ENCODE data around the gene SEC16B.

SEC16B gene

GRCh38 chr1:177979272-177979671 is 9.4 kb upstream of the SEC16B start:
- Histone ChIP-seq H3K9me2 (replicated peaks; ENCODE audit: control insufficient read depth, low read length) (no peaks in the 10 kb centered on the region; the same call in 1 of the 2 replicates), H3K4me1 (ENCODE audit: control insufficient read depth, low read length) (no peaks in the 10 kb centered on the region), H3K79me2 (ENCODE audit: control insufficient read depth, low read length) (no peaks in the 10 kb centered on the region), H3K4me2 (ENCODE audit: low read length) (no peak overlapping the region), H4K20me1 (ENCODE audit: control insufficient read depth, insufficient read depth, low read depth, low read length) (no peaks in the 10 kb centered on the region), H3K36me3 (ENCODE audit: control insufficient read depth, low read length) (no peaks in the 10 kb centered on the region), H3F3A (ENCODE audit: control insufficient read depth, insufficient read depth) (no peaks in the 10 kb centered on the region), H3K4me3 (ENCODE audit: low read length) (no peak overlapping the region), H3K27ac (ENCODE audit: low read depth, low read length) (no peak overlapping the region), H3K27me3 (ENCODE audit: control insufficient read depth, low read length) (no peaks in the 10 kb centered on the region), H3K9me3 (ENCODE audit: control insufficient read depth, insufficient read depth, low read length) (no peaks in the 10 kb centered on the region)
- TF ChIP-seq EZH2phosphoT487 (IDR thresholded peaks at IDR 0.05; ENCODE audit: borderline replicate concordance, low read length): no peak
- TF ChIP-seq CTCF (IDR thresholded peaks at IDR 0.05; ENCODE audit: low read depth, low read length, poor library complexity, severe bottlenecking): no peak

DNA sequence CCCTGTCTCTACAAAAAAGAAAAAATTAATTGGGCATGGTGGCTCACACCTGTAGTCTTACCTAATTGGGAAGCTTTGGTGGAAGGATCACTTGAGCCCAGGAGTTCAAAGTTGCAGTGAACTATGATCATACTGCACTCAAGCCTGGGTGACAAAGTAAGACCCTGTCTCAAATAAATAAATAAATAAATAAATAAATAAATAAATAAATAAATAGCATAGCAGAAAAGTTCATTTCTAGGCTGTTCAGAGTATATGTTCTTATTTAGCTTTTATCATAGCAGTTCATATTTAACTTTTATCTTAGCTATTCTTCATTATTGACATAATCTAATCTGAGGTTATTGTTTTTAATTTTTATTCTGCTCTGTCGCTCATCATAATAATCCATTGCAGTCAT is 8.7 kb upstream of the SEC16B start:
- Histone ChIP-seq H3K9me3 (ENCODE audit: control insufficient read depth, insufficient read depth, low read length) (no peaks in the 10 kb centered on the region), H3K36me3 (ENCODE audit: control insufficient read depth, low read length) (no peaks in the 10 kb centered on the region), H4K20me1 (ENCODE audit: control insufficient read depth, insufficient read depth, low read depth, low read length) (no peaks in the 10 kb centered on the region), H3K9me2 (replicated peaks; ENCODE audit: control insufficient read depth, low read length) (no peaks in the 10 kb centered on the region; the same call in 1 of the 2 replicates), H3K27me3 (ENCODE audit: control insufficient read depth, low read length) (no peaks in the 10 kb centered on the region), H3K4me2 (ENCODE audit: low read length) (no peak overlapping the region), H3K79me2 (ENCODE audit: control insufficient read depth, low read length) (no peaks in the 10 kb centered on the region), H3F3A (ENCODE audit: control insufficient read depth, insufficient read depth) (no peaks in the 10 kb centered on the region), H3K4me3 (ENCODE audit: low read length) (no peak overlapping the region), H3K4me1 (ENCODE audit: control insufficient read depth, low read length) (no peaks in the 10 kb centered on the region), H3K27ac (ENCODE audit: low read depth, low read length) (no peak overlapping the region)
- TF ChIP-seq EZH2phosphoT487 (IDR thresholded peaks at IDR 0.05; ENCODE audit: borderline replicate concordance, low read length) (no peak), CTCF (IDR thresholded peaks at IDR 0.05; ENCODE audit: low read depth, low read length, poor library complexity, severe bottlenecking) (no peak)

GRCh38 chr1:177977141-177977540 is 7.3 kb upstream of the SEC16B start:
- H3K79me2 ChIP-seq (ENCODE audit: control insufficient read depth, low read length): no peaks in the 10 kb centered on the region
- H3K27ac ChIP-seq (ENCODE audit: low read depth, low read length): no peak overlapping the region
- H3K9me2 ChIP-seq (replicated peaks; ENCODE audit: control insufficient read depth, low read length): no peaks in the 10 kb centered on the region; the same call in 1 of the 2 replicates
- no peak overlapping the region for H3K4me3 ChIP-seq (ENCODE audit: low read length)
- no peaks in the 10 kb centered on the region for H3K9me3 ChIP-seq (ENCODE audit: control insufficient read depth, insufficient read depth, low read length)
- no peaks in the 10 kb centered on the region for H4K20me1 ChIP-seq (ENCODE audit: control insufficient read depth, insufficient read depth, low read depth, low read length)
- no peaks in the 10 kb centered on the region for H3F3A ChIP-seq (ENCODE audit: control insufficient read depth, insufficient read depth)
- no peaks in the 10 kb centered on the region for H3K36me3 ChIP-seq (ENCODE audit: control insufficient read depth, low read length)
- H3K4me2 ChIP-seq (ENCODE audit: low read length): no peak overlapping the region
- TF ChIP-seq EZH2phosphoT487 (IDR thresholded peaks at IDR 0.05; ENCODE audit: borderline replicate concordance, low read length) (no peak), CTCF (IDR thresholded peaks at IDR 0.05; ENCODE audit: low read depth, low read length, poor library complexity, severe bottlenecking) (no peak)
- no peaks in the 10 kb centered on the region for H3K4me1 ChIP-seq (ENCODE audit: control insufficient read depth, low read length)
- H3K27me3 ChIP-seq (ENCODE audit: control insufficient read depth, low read length): no peaks in the 10 kb centered on the region

Measured in DOHH2 (cell line).